ENCODE measurements around the gene PPP6R1.
A peak's percentile ranks its signal among the peaks of the same experiment; 100 is the strongest.

Gene PPP6R1

DNA sequence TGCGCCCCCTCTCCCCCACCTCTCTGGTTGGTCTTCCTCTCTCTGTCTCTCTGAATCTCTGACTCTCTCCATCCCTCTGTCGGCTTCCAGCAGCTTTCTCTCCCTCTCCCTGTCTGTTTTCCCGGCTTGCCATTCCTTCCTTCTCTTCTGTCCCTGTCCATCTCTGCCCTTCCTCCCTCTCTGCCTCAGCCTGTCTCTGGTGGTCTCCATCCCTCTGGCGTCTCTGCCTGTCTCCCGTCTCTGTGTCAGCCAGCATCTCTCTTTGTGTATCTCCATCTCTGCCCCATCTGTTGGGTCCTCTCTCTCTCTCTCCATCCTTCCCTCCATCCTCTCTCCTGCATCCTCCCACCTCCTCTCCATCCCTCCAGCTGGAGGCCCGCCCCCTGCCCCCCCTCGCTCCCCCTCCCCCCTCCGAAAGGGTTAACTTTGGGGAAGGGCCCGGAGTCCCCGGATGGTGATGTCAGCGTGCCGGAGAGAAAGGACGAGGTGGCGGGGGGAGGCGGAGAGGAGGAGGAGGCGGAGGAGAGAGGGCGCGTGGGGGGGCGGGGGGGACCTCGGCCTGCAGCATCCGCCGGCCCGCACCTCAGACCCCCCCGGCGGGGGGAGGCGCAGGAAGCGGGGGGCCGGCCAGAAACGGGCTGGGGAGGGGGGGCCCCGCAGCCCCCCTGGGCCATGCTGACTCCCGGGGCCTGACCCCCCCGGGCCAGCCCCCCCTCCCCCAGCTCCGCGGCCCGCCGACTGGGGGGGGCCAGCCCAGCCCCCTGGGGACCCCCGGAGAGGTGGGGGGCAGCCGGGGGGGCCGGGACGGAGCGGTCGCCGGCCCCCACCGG is 24.9 kb upstream of the PPP6R1 start, which contains the start of gene BRSK1:
Gene BRSK1, plus strand, starts transcription at position 450 of the 830 bp plus-strand sequence. CDS start 446 bp downstream, outside the sequence.
- DNase-seq (ENCODE audit: low read depth in 1 of 2, low spot score in 1 of 2): no peak

DNA sequence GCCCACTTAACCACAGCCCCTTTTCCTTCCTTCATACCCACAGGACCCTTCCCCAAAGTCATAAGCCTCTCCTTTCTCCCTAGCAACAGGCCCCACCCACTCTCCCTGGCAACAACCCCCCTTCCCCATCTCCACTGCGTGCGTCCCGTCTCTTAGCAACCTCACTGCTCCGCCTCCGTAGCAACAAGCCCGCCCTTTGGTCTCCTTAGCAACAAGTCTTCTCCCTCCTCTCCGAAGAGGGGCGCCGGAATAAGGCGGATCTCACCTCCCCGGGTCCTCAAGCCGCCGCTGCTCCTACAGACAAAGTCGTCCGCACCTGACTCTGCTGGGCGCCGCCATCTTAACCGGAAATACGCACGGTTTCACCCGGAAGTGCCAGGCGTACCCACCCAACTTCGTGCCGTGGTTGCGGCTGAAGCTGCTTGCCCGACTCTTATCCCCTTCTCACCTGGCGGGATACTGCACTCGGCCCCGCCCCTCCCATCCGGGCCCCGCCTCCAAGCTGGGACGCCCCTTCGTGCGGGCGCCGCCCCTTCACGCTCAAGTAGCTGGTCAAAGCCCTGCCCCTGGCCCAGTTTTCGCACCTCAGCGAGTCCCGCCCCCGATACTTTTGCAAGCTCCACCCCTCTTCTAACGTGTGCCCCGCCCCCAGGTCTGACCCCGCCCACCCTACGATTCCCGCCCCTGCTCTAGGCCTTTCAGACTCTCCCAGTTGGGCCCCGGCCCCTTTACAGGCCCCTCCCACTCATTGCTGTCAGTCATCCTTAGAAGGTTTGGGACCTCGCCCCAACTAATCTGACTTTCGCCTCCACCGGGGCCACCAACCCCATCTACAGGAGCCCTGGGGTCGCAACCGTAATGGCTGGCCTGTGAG is 21.2 kb upstream of the PPP6R1 start, which contains the start of gene HSPBP1:
Gene HSPBP1, minus strand, starts transcription at position 341 of the 874 bp plus-strand sequence. CDS start 502 bp downstream, outside the sequence.
- DNase-seq (ENCODE audit: low read depth in 1 of 2, low spot score in 1 of 2): peak; percentile 92

DNA sequence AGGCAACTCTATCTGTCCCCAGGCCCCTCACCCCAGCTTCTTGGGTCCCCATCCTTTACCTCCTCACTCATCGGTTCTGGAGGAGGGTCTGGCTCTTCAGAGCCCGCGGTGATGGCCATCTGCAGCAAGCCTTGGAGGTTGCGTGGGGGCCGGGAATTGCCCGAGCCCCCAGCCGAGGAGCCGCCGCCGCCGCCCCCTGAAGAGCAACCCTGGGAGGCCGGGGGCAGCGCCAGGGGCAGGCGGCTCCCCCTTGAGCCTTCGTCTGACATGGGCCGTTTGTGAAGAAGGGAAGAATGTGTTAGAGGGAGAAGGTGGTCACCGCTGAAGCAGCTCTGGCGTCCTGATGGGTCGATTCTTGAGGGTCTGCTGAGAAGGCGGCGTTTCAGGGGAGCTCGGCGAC is 20.5 kb upstream of the PPP6R1 start:
- no peak for DNase-seq (ENCODE audit: low read depth in 1 of 2, low spot score in 1 of 2)

DNA sequence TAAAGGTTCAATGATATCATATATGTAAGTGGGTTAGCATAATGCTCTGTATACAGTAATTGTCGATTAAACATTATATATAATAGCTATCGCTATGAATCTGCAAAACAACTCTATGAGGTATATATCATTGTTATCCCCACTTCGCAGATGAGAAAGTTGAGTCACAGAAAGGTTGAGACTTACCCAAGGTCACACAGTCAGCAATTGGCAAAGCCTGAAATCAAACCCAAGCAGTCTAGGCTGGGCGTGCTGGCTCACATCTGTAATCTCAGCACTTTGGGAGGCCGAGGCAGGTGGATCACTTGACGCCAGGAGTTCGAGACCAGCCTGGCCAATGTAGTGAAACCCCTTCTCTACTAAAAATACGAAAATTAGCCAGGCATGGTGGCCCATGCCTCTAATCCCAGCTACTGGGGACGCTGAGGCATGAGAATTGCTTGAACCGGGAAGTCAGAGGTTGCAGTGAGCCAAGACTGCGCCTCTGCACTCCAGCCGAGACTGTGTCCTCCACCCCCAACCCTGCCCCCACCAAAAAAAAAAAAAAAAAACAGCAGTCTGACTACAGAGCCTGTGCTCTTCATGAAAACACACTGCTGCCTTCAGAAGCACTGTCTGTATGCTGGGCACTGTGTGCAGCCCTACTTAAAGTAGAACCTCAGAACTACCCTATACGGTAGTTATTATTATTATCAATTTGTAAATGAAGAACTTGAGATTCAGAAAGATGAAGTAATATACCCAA is 19.7 kb upstream of the PPP6R1 start:
- DNase-seq (ENCODE audit: low read depth in 1 of 2, low spot score in 1 of 2): no peak

DNA sequence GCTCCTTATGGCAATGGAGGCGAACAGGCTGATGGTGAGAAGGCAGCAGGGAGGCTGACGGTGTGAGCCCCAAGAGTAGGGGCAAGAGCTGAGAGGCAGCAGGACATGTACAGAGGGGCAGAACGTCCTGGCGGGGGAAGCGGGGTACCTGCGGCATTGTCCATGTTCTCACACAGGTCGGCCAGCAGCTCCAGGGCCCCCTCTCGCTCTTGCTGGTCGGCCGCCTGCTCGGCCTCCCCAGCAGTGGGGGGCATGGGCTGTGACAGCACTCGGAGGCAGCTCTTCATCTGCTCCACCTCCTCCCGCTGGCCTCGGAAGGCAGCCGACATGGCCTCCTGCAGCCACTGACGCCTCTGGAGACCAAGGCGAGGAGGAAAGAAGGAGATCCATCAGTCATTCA is 18.7 kb upstream of the PPP6R1 start:
- DNase-seq (ENCODE audit: low read depth in 1 of 2, low spot score in 1 of 2): no peak

DNA sequence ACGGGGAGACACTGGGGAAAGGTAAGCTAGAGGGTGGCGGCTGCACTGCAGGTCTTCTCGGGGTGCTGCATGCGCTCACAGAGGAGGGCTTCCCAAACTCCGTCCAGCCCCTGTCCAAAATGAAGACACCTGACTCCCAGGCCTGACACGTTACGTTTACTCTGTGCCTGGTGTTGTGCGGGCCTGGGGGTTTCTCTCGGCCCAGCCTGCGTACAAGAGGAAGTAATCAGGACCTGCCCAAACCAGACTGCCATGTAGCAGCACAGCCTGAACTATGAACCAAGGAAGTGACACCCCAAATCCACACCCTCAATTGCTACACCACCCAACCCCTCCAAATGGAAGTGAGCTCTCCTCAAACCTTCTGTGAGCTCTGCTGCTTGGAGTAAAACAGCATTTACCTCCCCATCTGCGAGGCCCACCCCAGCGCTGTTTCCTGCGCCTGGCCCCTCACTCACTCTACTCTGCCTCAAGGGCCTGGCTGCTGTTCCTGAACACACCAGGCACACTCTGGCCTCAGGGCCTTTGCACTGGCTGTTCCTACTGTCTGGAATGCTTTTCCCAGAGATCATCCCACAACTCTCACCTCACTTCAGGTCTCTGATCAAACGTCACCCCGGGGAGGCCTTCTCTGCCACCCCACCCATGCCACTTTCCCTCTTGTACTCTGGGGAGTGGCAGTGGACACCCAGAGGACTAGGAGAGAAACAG is 18.1 kb upstream of the PPP6R1 start:
- no peak for DNase-seq (ENCODE audit: low read depth in 1 of 2, low spot score in 1 of 2)

DNA sequence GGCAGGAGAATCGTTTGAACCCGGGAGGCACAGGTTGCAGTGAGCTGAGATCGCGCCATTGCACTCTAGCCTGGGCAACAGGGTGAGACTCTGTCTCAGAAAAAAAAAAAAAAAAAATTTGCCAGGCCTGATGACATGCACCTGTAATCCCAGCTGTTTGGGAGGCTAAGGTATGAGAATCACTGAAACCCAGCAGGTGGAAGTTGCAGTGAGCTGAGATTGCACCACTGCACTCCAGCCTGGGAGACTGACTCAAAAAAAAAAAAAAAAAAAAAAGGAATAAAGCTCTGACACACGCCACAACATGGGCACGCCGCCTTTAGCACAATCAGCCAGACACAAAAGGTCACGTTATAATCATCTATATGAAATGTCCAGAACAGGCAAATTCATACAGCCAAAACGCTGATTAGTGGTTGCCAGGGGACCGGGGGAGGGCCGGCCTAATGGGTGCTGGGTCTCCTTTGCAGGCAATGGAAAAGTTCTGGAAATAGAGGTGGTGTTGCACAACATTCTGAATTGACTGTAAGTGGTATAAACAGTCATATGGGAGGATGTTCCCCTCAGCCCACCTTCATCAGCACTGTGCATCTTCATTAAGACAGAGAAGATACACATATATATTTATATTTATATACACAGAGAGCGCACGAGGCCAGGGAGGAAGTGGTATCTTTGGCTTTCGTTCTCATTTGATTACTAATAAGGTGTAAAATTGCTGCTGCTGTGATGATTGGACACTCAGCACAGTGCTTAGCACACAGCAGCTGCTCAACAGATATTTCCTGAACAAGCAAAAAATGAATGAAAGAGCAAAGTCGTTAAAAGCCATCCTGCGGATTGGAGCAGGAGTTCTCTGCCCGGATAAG is 17.3 kb upstream of the PPP6R1 start:
- DNase-seq (ENCODE audit: low read depth in 1 of 2, low spot score in 1 of 2): no peak

- DNase-seq (ENCODE audit: low read depth in 1 of 2, low spot score in 1 of 2): no peak
Observed at GRCh38 chr19:55273978-55274707, 15.3 kb upstream of the PPP6R1 start.

DNA sequence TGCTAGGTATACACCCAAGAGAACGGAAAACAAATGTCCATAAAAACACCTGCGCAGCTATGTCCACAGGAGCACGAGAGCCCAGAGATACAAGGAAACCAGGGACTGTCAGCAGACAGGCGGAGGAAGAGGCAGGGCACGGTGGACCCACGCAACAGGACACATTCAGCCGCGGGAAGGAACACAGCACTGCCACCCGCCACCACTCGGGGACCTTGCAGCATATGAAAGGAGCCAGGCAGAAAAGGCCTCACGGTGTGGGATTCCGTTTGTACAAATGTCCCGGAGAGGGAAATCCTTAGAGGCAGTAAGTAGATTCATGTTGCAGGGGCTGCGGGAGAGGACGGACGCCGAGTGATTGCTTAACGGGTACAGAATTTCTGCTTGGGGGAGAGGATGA is 13.3 kb upstream of the PPP6R1 start:
- DNase-seq (ENCODE audit: low read depth in 1 of 2, low spot score in 1 of 2): no peak

GRCh38 chr19:55270172-55270942 is 11.5 kb upstream of the PPP6R1 start:
- no peak for DNase-seq (ENCODE audit: low read depth in 1 of 2, low spot score in 1 of 2)

GRCh38 chr19:55269299-55269698 is 10.5 kb upstream of the PPP6R1 start:
- DNase-seq (ENCODE audit: low read depth in 1 of 2, low spot score in 1 of 2): no peak

GRCh38 chr19:55266840-55267239 is 8.0 kb upstream of the PPP6R1 start:
- DNase-seq (ENCODE audit: low read depth in 1 of 2, low spot score in 1 of 2): no peak

GRCh38 chr19:55266404-55266803 is 7.6 kb upstream of the PPP6R1 start:
- DNase-seq (ENCODE audit: low read depth in 1 of 2, low spot score in 1 of 2): no peak

GRCh38 chr19:55265723-55266386 is 7.0 kb upstream of the PPP6R1 start:
- no peak for DNase-seq (ENCODE audit: low read depth in 1 of 2, low spot score in 1 of 2)

- no peak for DNase-seq (ENCODE audit: low read depth in 1 of 2, low spot score in 1 of 2)
Observed at GRCh38 chr19:55265173-55265572, 6.4 kb upstream of the PPP6R1 start.

GRCh38 chr19:55264531-55264930 is 5.7 kb upstream of the PPP6R1 start:
- DNase-seq (ENCODE audit: low read depth in 1 of 2, low spot score in 1 of 2): no peak

- no peak for DNase-seq (ENCODE audit: low read depth in 1 of 2, low spot score in 1 of 2)
Observed at GRCh38 chr19:55262359-55262758, 3.5 kb upstream of the PPP6R1 start.

DNA sequence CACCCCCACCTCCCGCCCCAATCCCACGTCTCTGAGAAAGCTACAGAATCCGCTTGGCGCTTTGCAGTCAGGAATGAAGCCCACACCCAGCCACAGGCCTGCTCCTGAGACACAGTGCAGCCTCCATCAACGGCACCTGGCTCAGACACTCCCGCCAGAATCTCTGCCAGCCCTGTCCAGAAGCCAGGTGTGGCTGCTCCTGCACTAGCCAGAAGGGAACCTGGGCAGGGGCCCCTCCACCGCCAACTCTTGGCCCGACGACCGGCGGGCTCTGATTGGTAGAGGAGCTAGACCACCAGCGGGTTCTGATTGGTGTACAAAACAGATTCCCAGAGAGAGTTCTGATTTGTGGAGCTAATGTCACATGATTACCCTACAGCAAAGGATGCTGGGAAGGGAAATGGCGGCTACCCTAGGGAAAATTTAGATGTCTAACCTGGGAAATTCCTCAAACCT is 2.9 kb upstream of the PPP6R1 start:
- DNase-seq (ENCODE audit: low read depth in 1 of 2, low spot score in 1 of 2): no peak

All from stimulated activated CD4-positive, alpha-beta T cell treated with anti-CD3 and anti-CD28 coated beads, Interleukin-15, amount 100 ng/mL, for 1 hour (primary cell).